NCI-H128 (cell line): ENCODE measurements around the gene UBE2L6.

Experiments used
- DNase-seq: peaks from one replicate; lab custom pipeline; 2025; ENCODE audit not compliant: unreplicated experiment; lab: John Stamatoyannopoulos, UW

The UBE2L6 gene

DNA sequence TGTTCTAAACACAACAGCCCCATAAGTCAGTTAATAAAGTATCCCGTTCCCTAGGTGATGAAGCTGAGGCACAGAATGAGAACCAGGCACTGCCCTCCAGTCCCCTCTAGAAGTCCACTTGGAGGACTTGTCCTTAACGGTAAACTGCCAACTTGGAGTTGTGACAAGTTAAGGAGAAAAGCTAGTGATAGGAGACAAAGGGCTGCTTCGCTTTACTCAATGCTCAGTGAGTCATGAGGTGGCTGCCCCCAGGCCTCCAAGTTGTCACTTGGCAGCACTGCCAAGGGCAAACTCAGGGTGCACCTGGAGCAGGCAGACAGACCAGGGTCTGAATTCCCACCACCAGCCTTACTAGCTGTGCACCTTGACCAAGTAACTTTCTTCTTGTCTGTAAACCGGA lies 65.5 kb downstream of the UBE2L6 start:
- no peak for DNase-seq
